Measurements from ENCODE around the gene TTC1. TPM values are rescaled to one million over a fixed set of nuclear protein-coding genes. Genes with fewer than 3 reads are reported as not detected.
"Not testable (repeated sequence)": the region's sequence is repeated elsewhere in the genome, so short reads cannot be mapped to it uniquely, and the experiment has no call there.

Gene TTC1
- total RNA-seq, 2 experiments from 2014 or later = 50.1 to 51.6 TPM

DNA sequence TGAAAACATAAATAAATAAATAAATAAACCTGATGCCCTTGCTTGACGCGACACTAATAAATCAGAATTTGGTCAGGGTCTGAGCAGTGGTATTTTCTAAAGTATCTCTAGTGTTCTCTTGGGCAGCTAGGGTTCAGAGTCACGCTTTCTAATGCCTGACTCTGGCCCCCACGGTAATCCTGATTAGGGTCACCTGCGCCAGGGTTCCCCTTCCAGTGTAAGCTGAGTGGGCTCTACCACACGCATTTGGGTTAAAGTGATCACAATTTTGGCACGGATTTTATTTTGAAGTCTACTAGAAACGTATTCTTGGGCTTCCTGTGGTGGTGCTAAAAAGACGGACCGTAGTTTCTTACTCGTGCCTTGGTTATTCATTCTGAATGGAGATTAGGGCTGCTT is 651 bp downstream of the TTC1 start:
- CTCF ChIA-PET = interaction anchor here (0.7 to 6.9 kb wide), 7 partner anchors 12 to 597 kb away, joined by 3 to 58 read pairs (median 5); no protein-coding TSS in a partner anchor
- ATAC-seq = peak; percentile 16
- no peak for DNase-seq
- Mint-ChIP-seq H3K27ac (peak overlapping the region; percentile 97), H3K4me3 (peak overlapping the region; percentile 94), H3K4me1 (ENCODE audit: low read depth) (peaks cover 22% of the 10 kb centered on the region), H3K36me3 (ENCODE audit: low read depth) (peaks cover 21% of the 10 kb centered on the region), H3K27me3 (ENCODE audit: low read depth) (no peaks in the 10 kb centered on the region), H3K9me3 (ENCODE audit: insufficient read depth) (no peaks in the 10 kb centered on the region)
- POLR2A ChIA-PET = interaction anchor here (0.6 to 1.7 kb wide), 7 partner anchors 7 to 802 kb away, joined by 3 to 9 read pairs (median 3); partner anchors contain the start of genes PWWP2A and SLU7

DNA sequence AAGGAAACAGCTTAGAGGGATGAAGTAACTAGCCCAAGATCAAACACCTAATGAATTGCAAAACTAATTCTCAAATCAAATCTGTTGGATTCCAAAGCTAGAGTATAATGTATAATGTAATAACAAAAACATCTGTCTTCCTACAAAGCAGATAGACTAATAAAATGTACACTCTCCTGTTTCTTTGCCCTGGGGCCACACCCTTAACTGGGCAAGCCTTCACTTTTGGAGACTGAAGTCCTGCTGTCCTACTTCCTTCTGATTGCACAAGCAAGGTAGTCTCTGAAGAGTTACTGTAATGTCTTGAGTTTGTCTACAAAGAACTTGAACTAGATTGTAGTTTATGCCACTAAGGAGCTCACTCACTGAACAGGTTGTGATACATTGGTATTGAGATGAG is 2.5 kb downstream of the TTC1 start:
- ChIA-PET CTCF (interaction anchor here (0.9 to 6.9 kb wide), 4 partner anchors 10 to 62 kb away, joined by 3 to 58 read pairs (median 3); no protein-coding TSS in a partner anchor), POLR2A (no interaction called here)
- peaks cover 28% of the 10 kb centered on the region for H3K36me3 Mint-ChIP-seq (ENCODE audit: low read depth)
- H3K9me3 Mint-ChIP-seq (ENCODE audit: insufficient read depth) = no peaks in the 10 kb centered on the region
- ATAC-seq = no peak
- peaks cover 22% of the 10 kb centered on the region for H3K4me1 Mint-ChIP-seq (ENCODE audit: low read depth)
- DNase-seq = no peak
- H3K27ac Mint-ChIP-seq = no peak overlapping the region
- H3K4me3 Mint-ChIP-seq = no peak overlapping the region
- H3K27me3 Mint-ChIP-seq (ENCODE audit: low read depth) = no peaks in the 10 kb centered on the region

DNA sequence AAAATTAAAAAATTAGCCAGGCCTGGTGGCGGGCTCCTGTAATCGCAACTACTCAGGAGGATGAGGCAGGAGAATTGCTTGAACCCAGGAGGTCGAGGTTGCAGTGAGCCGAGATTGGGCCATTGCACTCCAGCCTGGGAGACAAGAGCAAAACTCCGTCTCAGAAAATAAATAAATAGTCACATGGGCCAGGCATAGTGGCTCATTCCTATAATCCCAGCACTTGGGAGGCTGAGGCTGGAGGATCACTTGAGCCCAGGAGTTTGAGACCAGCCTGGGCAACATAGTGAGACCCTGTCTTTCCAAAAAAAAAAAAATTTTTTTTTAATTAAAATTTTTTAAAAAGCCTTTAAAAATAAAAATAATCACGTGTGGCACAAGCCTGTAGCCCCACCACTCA is 5.3 kb downstream of the TTC1 start:
- H3K27ac Mint-ChIP-seq; POLR2A ChIA-PET; H3K27me3 Mint-ChIP-seq (ENCODE audit: low read depth); CTCF ChIA-PET; DNase-seq; H3K4me3 Mint-ChIP-seq; ATAC-seq; H3K9me3 Mint-ChIP-seq (ENCODE audit: insufficient read depth): not testable (repeated sequence)
- peaks cover 20% of the 10 kb centered on the region for H3K4me1 Mint-ChIP-seq (ENCODE audit: low read depth)
- H3K36me3 Mint-ChIP-seq (ENCODE audit: low read depth) = peaks cover 30% of the 10 kb centered on the region

DNA sequence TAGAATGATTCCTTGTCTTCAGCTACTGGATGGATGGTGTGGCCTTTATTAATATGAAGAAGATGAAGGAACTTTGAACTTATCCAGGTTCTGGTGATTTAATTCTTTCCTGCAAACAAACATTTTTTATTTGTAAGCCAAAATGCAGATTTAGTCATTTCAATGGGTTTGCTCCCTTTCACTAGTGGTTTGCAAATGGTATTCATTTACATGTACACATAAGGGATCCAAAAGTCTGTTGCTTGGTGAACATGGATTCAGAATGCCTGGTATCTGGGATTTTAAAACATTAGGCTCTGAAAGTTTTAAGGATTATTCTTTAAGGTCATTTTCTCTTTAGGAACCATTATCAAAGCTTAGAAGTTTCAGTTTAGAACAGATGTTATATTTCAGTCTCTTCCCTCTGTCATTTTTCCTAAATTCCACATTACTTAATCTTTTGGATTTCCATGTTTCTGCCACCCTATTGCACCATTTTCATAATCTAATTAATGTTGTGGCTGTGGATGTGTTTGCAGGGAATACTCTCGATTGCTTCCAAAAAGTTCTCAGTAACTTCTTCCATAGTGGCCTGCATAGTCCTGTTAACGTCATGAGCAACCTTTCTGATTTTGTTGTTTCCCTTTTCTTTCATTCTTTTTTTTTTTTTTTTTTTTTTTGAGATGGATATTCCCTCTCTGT is 10.1 kb downstream of the TTC1 start:
- Mint-ChIP-seq H3K36me3 (ENCODE audit: low read depth) (peaks cover 22% of the 10 kb centered on the region), H3K27me3 (ENCODE audit: low read depth) (no peaks in the 10 kb centered on the region), H3K4me3 (no peak overlapping the region), H3K27ac (no peak overlapping the region), H3K4me1 (ENCODE audit: low read depth) (peaks cover 20% of the 10 kb centered on the region), H3K9me3 (ENCODE audit: insufficient read depth) (no peaks in the 10 kb centered on the region)
- POLR2A ChIA-PET = no interaction called here
- no peak for ATAC-seq
- CTCF ChIA-PET = no interaction called here
- no peak for DNase-seq

DNA sequence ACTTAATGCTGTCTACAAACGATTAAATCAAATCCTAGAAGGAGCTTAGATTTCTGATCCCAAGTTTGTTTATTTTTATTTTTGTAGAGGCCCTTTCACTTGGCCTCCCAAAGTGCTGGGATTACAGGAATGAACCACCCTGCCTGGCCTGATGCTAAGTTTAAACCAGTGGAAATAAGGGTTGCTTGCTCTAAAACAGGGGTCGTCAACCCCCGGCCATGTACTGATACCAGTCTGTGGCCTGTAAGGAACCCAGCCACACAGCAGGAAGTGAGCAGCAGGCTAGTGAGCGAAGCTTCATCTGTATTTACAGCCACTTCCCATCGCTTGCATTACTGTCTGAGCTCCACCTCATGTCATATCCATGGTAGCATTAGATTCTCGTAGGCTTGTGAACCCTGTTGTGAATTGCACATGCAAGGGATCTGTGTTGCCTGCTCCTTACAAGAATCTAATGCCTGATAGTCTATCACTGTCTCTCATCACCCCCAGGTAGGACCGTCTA is 11.4 kb downstream of the TTC1 start:
- H3K36me3 Mint-ChIP-seq (ENCODE audit: low read depth) = peaks cover 20% of the 10 kb centered on the region
- H3K4me1 Mint-ChIP-seq (ENCODE audit: low read depth) = peaks cover 20% of the 10 kb centered on the region
- CTCF ChIA-PET = interaction anchor here (0.6 to 5.0 kb wide), 6 partner anchors 10 to 325 kb away, joined by 3 to 58 read pairs (median 20); partner anchors contain the start of gene TTC1
- DNase-seq (no peak), ATAC-seq (no peak)
- H3K27me3 Mint-ChIP-seq (ENCODE audit: low read depth) = no peaks in the 10 kb centered on the region
- H3K9me3 Mint-ChIP-seq (ENCODE audit: insufficient read depth) = no peaks in the 10 kb centered on the region
- H3K27ac Mint-ChIP-seq = peak overlapping the region; percentile 34
- no peak overlapping the region for H3K4me3 Mint-ChIP-seq
- POLR2A ChIA-PET = interaction anchor here (1.3 kb wide), 1 partner anchor 11 kb away, joined by 5 read pairs; the partner anchor contains the start of gene TTC1

DNA sequence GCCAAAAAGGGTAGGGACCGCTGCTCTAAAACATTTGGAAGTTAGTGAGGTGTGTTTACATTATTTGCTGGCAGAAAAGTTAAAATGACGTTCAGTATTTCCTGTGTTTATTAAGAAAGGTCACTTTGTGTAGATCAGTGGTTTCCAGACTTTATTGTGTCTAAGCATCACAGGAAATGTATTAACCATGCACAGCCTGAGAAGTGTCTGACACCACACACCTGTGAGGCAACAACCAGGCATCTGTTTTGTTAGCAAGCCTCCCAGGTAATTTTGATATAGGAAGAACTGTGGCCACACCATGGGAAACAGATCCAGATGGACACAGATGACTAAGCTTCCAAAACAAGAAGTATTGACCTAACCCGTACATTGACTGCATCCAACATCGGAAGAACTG is 12.0 kb downstream of the TTC1 start:
- peaks cover 20% of the 10 kb centered on the region for H3K4me1 Mint-ChIP-seq (ENCODE audit: low read depth)

DNA sequence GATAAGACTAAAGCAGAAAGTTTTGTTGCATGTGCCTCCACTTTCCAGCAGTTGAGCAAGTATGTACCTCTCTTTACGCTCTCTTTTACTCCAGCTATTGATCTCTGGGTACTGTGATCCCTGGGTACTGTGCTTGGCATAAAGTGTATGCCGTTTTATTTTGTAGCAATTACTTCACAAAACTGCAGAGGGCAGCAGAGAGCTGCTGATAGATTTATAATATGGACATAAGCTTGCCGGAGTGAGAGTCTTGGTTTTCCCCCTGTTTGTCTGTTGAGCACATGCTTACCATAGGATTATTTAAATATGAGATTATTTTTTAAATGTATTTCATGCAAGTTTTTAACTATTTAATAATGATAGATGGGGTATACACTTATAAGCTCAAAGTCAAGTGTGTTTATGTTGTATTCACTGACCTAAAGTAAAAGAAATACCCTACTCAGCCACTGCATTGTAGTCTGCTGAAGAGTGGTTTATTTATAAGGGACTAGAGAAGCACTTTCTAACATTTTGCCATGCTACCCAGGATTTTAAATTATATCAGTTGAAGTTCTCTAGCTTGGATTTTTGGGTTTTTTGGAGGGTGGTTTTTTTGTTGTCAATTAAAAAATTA is 13.0 kb downstream of the TTC1 start:
- Mint-ChIP-seq H3K4me3 (no peak overlapping the region), H3K36me3 (ENCODE audit: low read depth) (peaks cover 23% of the 10 kb centered on the region), H3K4me1 (ENCODE audit: low read depth) (peaks cover 20% of the 10 kb centered on the region), H3K27me3 (ENCODE audit: low read depth) (no peaks in the 10 kb centered on the region), H3K27ac (no peak overlapping the region), H3K9me3 (ENCODE audit: insufficient read depth) (no peaks in the 10 kb centered on the region)
- CTCF ChIA-PET = interaction anchor here (0.5 to 5.0 kb wide), 51 partner anchors 9 to 915 kb away, joined by 3 to 58 read pairs (median 4); partner anchors contain the start of genes PWWP2A and TTC1
- DNase-seq (peak; percentile 75), ATAC-seq (peak; percentile 86)
- POLR2A ChIA-PET = interaction anchor here (1.3 kb wide), 1 partner anchor 13 kb away, joined by 7 read pairs; the partner anchor contains the start of gene TTC1

More for the DNA sequence above, 12.0 kb downstream of the TTC1 start:
- ChIA-PET CTCF (interaction anchor here (1.1 to 5.0 kb wide), 23 partner anchors 10 to 914 kb away, joined by 3 to 58 read pairs (median 5); partner anchors contain the start of genes PWWP2A and TTC1), POLR2A (interaction anchor here (1.3 kb wide), 2 partner anchors 12 kb away, joined by 5 to 7 read pairs; partner anchors contain the start of gene TTC1)
- H3K27ac Mint-ChIP-seq = no peak overlapping the region
- ATAC-seq = no peak
- no peaks in the 10 kb centered on the region for H3K27me3 Mint-ChIP-seq (ENCODE audit: low read depth)
- H3K4me3 Mint-ChIP-seq = no peak overlapping the region
- peaks cover 20% of the 10 kb centered on the region for H3K36me3 Mint-ChIP-seq (ENCODE audit: low read depth)
- no peaks in the 10 kb centered on the region for H3K9me3 Mint-ChIP-seq (ENCODE audit: insufficient read depth)
- DNase-seq = no peak

DNA sequence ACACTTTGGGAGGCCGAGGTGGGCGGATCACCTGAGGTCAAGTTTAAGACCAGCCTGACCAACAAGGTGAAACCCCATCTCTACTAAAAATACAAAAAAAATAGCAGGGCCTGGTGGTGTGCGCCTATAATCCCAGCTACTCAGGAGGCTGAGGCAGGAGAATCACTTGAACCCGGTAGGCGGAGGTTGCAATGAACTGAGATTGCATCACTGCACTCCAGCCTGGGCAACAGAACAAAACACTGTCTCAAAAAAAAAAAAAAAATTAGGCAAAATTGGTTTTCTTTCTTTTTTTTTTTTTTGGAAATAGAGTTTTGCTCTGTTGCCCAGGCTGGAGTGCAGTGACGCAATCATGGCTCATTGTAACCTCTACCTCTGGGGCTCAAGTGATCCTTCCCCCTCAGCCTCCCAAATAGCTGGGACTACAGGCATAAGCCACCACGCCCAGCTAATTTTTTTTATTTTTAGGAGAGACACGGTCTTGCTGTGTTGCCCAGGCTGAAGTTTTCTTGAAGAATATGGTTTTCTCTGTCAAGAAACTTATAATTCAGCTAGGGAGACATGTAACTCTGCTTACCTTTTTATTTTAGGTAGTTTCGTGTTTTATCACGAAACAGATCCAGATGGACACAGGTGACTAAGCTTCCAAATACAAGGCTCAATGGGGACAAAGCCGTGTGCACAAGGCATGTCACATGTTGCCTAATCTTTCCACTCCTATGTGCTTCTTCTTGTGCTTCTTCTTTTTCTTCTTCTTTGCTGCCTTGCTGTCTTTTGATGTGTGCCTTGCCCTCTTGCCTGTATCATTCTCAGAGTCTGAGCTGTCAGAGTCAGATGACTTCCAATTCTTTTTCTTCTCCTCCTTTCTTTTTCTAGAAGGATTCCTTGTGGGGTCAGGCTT is 14.3 kb downstream of the TTC1 start:
- no peak for DNase-seq
- H3K27me3 Mint-ChIP-seq (ENCODE audit: low read depth) = no peaks in the 10 kb centered on the region
- CTCF ChIA-PET = interaction anchor here (1.1 to 5.0 kb wide), 12 partner anchors 8 to 415 kb away, joined by 3 to 58 read pairs (median 10); partner anchors contain the start of gene TTC1
- no peak overlapping the region for H3K4me3 Mint-ChIP-seq
- H3K36me3 Mint-ChIP-seq (ENCODE audit: low read depth) = peaks cover 28% of the 10 kb centered on the region
- no peak overlapping the region for H3K27ac Mint-ChIP-seq
- ATAC-seq = no peak
- H3K4me1 Mint-ChIP-seq (ENCODE audit: low read depth) = peaks cover 26% of the 10 kb centered on the region
- POLR2A ChIA-PET = no interaction called here
- H3K9me3 Mint-ChIP-seq (ENCODE audit: insufficient read depth) = no peaks in the 10 kb centered on the region

DNA sequence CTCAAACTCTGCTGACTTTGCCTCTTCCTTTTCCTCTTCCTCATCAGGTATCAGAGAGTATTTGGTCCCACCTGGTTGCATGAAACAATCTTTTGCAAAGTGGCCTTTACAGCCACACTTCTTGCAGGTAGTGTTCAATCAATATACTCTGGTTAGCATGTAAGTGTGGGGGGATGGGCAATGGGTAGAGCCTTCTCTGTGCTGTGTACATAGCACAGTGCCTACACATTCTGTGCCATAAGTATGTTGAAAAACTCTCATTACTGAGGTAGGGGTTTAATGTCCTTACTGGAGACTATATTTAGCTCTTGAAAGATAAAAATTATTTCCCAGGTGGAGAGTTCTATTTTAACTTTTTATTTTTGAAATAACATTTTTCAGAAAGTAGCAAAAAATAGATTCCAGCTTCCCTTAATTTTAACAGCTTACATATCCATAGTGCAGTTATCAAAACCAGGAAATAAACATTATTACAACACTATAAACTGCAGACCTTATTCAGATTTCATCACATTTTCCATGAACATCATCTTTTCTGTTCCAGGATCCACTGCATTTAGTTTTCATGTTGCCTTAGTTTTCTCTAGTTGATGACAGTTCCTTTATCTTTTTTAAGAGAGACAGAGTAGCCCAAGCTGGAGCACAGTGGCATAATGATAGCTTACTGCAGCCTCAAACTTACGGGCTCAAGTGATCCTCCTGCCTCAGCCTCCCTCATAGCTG is 15.1 kb downstream of the TTC1 start:
- POLR2A ChIA-PET = no interaction called here
- Mint-ChIP-seq H3K27me3 (ENCODE audit: low read depth) (no peaks in the 10 kb centered on the region), H3K4me3 (no peak overlapping the region), H3K4me1 (ENCODE audit: low read depth) (peaks cover 26% of the 10 kb centered on the region), H3K27ac (no peak overlapping the region), H3K36me3 (ENCODE audit: low read depth) (peaks cover 30% of the 10 kb centered on the region), H3K9me3 (ENCODE audit: insufficient read depth) (no peaks in the 10 kb centered on the region)
- ATAC-seq (no peak), DNase-seq (no peak)
- CTCF ChIA-PET = interaction anchor here (1.4 to 5.0 kb wide), 3 partner anchors 10 to 321 kb away, joined by 4 to 41 read pairs (median 7); partner anchors contain the start of gene TTC1

DNA sequence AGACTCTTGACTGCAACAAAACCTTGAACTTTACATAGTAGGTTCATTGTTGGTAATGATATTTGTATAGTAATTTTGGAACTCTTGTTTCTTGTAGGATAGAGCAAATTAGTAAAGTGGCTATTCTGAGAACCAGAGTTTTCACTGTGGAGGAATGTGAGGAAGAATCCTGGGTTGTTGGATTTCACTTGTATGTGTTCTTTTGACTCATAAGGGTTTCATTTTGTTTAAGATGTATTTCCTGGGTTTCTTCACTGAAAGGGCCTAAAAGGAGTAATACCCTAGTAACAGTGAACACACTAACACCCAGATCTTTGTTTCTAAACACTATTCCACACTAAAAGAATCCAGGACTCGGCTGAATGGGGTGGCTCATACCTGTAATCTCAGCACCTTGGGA is 20.1 kb downstream of the TTC1 start:
- DNase-seq (no peak), ATAC-seq (no peak)
- Mint-ChIP-seq H3K36me3 (ENCODE audit: low read depth) (peaks cover 34% of the 10 kb centered on the region), H3K4me3 (no peak overlapping the region), H3K4me1 (ENCODE audit: low read depth) (peaks cover 7% of the 10 kb centered on the region), H3K27ac (no peak overlapping the region), H3K27me3 (ENCODE audit: low read depth) (no peaks in the 10 kb centered on the region), H3K9me3 (ENCODE audit: insufficient read depth) (no peaks in the 10 kb centered on the region)
- POLR2A ChIA-PET = no interaction called here
- CTCF ChIA-PET = no interaction called here

Data from activated CD8-positive, alpha-beta T cell treated with anti-CD3 and anti-CD28 coated beads, Interleukin-2, amount 10 ng/mL, durations not matched to agents 7 days and 5 days (primary cell).